H9 (cell line): Measurements from ENCODE around the gene MYMK. TPM values are rescaled to one million over a fixed set of nuclear protein-coding genes. Genes with fewer than 3 reads are reported as not detected.

Experiments used
- DNase-seq: peaks from one replicate; pipeline ENCODE4 v3.0.0-alpha.2; 2017
- H2AFZ ChIP-seq: one replicate; pipeline ENCODE4 v1.6.1; 2013; ENCODE audit warnings: mild to moderate bottlenecking, low read length, control low read depth, moderate library complexity
- H2AK5ac ChIP-seq: 2 replicates; pipeline ENCODE4 v1.6.1; 2013; ENCODE audit warnings: low read length, control low read depth, mixed read lengths; ENCODE audit not compliant: insufficient read length
- H2BK120ac ChIP-seq: one replicate; pipeline ENCODE4 v1.6.1; 2013; ENCODE audit warnings: low read depth, mild to moderate bottlenecking, low read length, control low read depth, inconsistent platforms; ENCODE audit not compliant: poor library complexity, severe bottlenecking
- H2BK12ac ChIP-seq: 2 replicates; pipeline ENCODE4 v1.6.1; 2013; ENCODE audit warnings: low read length, control low read depth, mixed read lengths, low read depth; ENCODE audit not compliant: insufficient read length
- H2BK15ac ChIP-seq: 2 replicates; pipeline ENCODE4 v1.6.1; 2013; ENCODE audit warnings: low read depth, low read length, control low read depth
- H2BK20ac ChIP-seq: one replicate; pipeline ENCODE4 v1.6.1; 2013; ENCODE audit warnings: low read depth, mild to moderate bottlenecking, low read length, control low read depth, inconsistent platforms; ENCODE audit not compliant: poor library complexity, severe bottlenecking
- H2BK5ac ChIP-seq: 2 replicates; pipeline ENCODE4 v1.6.1; 2013; ENCODE audit warnings: low read length, control low read depth, mixed read lengths; ENCODE audit not compliant: insufficient read length
- H3K14ac ChIP-seq: 2 replicates; pipeline ENCODE4 v1.6.1; 2013; ENCODE audit warnings: low read length, control low read depth; ENCODE audit not compliant: insufficient read depth
- H3K18ac ChIP-seq: 2 replicates; pipeline ENCODE4 v1.6.1; 2013; ENCODE audit warnings: low read depth, mild to moderate bottlenecking, mixed read lengths, low read length, control low read depth; ENCODE audit not compliant: insufficient read length
- H3K23ac ChIP-seq: 2 replicates; pipeline ENCODE4 v1.6.1; 2013; ENCODE audit warnings: low read length, control low read depth, mixed read lengths, low read depth; ENCODE audit not compliant: insufficient read length
- H3K23me2 ChIP-seq: 2 replicates; pipeline ENCODE4 v1.6.1; 2013; ENCODE audit warnings: low read depth, mild to moderate bottlenecking, mixed read lengths, low read length, control low read depth; ENCODE audit not compliant: insufficient read length, poor library complexity, severe bottlenecking
- H3K27ac ChIP-seq: 2 replicates; pipeline ENCODE4 v1.5.1; 2013; ENCODE audit warnings: low read length, control low read depth, mixed read lengths, low read depth; ENCODE audit not compliant: insufficient read length
- H3K27me3 ChIP-seq: 2 replicates; pipeline ENCODE4 v1.6.1; 2013; ENCODE audit warnings: low read length, control low read depth, inconsistent platforms; ENCODE audit not compliant: insufficient read depth
- H3K4ac ChIP-seq: 2 replicates; pipeline ENCODE4 v1.6.1; 2013; ENCODE audit warnings: low read depth, mild to moderate bottlenecking, control low read depth, inconsistent platforms, low read length, moderate library complexity
- H3K4me1 ChIP-seq: 2 replicates; pipeline ENCODE4 v1.6.1; 2013; ENCODE audit warnings: low read length, control low read depth, inconsistent platforms; ENCODE audit not compliant: insufficient read depth
- H3K4me2 ChIP-seq: 2 replicates; pipeline ENCODE4 v1.6.1; 2013; ENCODE audit warnings: low read length, control low read depth, mixed read lengths; ENCODE audit not compliant: insufficient read length, insufficient read depth
- H3K56ac ChIP-seq: 2 replicates; pipeline ENCODE4 v1.6.1; 2013; ENCODE audit warnings: low read depth, mild to moderate bottlenecking, mixed read lengths, low read length, control low read depth; ENCODE audit not compliant: insufficient read length
- H3K79me1 ChIP-seq: 2 replicates; pipeline ENCODE4 v1.6.1; 2013; ENCODE audit warnings: low read depth, mild to moderate bottlenecking, moderate library complexity, low read length, control low read depth, inconsistent platforms; ENCODE audit not compliant: insufficient read depth, poor library complexity, severe bottlenecking
- H3K79me2 ChIP-seq: 2 replicates; pipeline ENCODE4 v1.6.1; 2013; ENCODE audit warnings: low read length, control low read depth, inconsistent platforms; ENCODE audit not compliant: insufficient read depth
- H3K9ac ChIP-seq: 2 replicates; pipeline ENCODE4 v1.6.1; 2013; ENCODE audit warnings: low read length, control low read depth, mixed read lengths; ENCODE audit not compliant: insufficient read length; ENCODE audit errors: extremely low read depth
- H3K9me3 ChIP-seq: one replicate; pipeline ENCODE4 v1.6.1; 2013; ENCODE audit warnings: low read depth, low read length, inconsistent platforms; ENCODE audit not compliant: control insufficient read depth
- H3T11ph ChIP-seq: one replicate; pipeline ENCODE4 v1.6.1; 2013; ENCODE audit warnings: mild to moderate bottlenecking, low read length, control low read depth, inconsistent platforms
- H4K20me1 ChIP-seq: one replicate; pipeline ENCODE4 v1.6.1; 2013; ENCODE audit not compliant: control insufficient read depth, insufficient read length, insufficient read depth
- H4K5ac ChIP-seq: 2 replicates; pipeline ENCODE4 v1.6.1; 2013; ENCODE audit warnings: low read depth, mild to moderate bottlenecking, mixed read lengths, low read length, control low read depth; ENCODE audit not compliant: insufficient read length
- H4K8ac ChIP-seq: replicated peaks from 2 replicates; pipeline ENCODE4 v1.6.1; 2013; ENCODE audit warnings: low read length, control low read depth, mixed read lengths, low read depth; ENCODE audit not compliant: insufficient read length
- H4K91ac ChIP-seq: 2 replicates; pipeline ENCODE4 v1.6.1; 2013; ENCODE audit warnings: low read depth, mild to moderate bottlenecking, moderate library complexity, mixed read lengths, low read length, control low read depth; ENCODE audit not compliant: insufficient read length
- H3K27ac Mint-ChIP-seq, 3 experiments: 2 replicates in 2 of 3; 3 replicates in 1 of 3; pipeline ENCODE4 v1.8.0; 2020 to 2021; ENCODE audit warnings: mixed read lengths in 3 of 3, mild to moderate bottlenecking in 1 of 3, moderate library complexity in 1 of 3
- H3K27me3 Mint-ChIP-seq: 2 replicates; pipeline ENCODE4 v1.8.0; 2021; ENCODE audit warnings: low read depth, mild to moderate bottlenecking, moderate library complexity, mixed read lengths
- H3K36me3 Mint-ChIP-seq, 3 experiments: 2 replicates in 2 of 3; 3 replicates in 1 of 3; pipeline ENCODE4 v1.8.0; 2020 to 2021; ENCODE audit warnings: low read depth in 3 of 3, mixed read lengths in 3 of 3; ENCODE audit not compliant: insufficient read depth in 1 of 3
- H3K4me1 Mint-ChIP-seq, 2 experiments: 2 replicates each; pipeline ENCODE4 v1.8.0; 2020; ENCODE audit warnings: mixed read lengths in 2 of 2
- H3K4me3 Mint-ChIP-seq, 2 experiments: 2 replicates in 1 of 2; 3 replicates in 1 of 2; pipeline ENCODE4 v1.8.0; 2020 to 2021; ENCODE audit warnings: mild to moderate bottlenecking in 2 of 2, mixed read lengths in 2 of 2, moderate library complexity in 1 of 2
- H3K9me3 Mint-ChIP-seq, 2 experiments: 2 replicates in 1 of 2; 3 replicates in 1 of 2; pipeline ENCODE4 v1.8.0; 2020; ENCODE audit warnings: mild to moderate bottlenecking in 2 of 2, mixed read lengths in 2 of 2, moderate library complexity in 1 of 2
- WGBS: extraction: QIAGEN DNeasy Blood & Tissue Kit; methylation state at CpG from one replicate; pipeline ENCODE4 v1.1.7; 2013; ENCODE audit warnings: missing lambda C conversion rate, low lambda C conversion rate, mixed read lengths; ENCODE audit not compliant: insufficient read length; ENCODE audit errors: extremely low coverage; 5-methylcytosine and 5-hydroxymethylcytosine counted together
- total RNA-seq: library from RNA; stranded (reverse); gene quantifications from 2 replicates; pipeline ENCODE4 v1.2.1, GENCODE V29; 2021
- TF ChIP-seq, protein P1 (sequence below): fragments of 200-600 bp; sonication (generic); conservative IDR thresholded peaks from 3 replicates; pipeline ENCODE4 v1.8.0; 2021; ENCODE audit warnings: antibody characterized with exemption, mild to moderate bottlenecking

MYMK gene
- total RNA-seq, 1 experiment from 2014 or later, result not detected

DNA sequence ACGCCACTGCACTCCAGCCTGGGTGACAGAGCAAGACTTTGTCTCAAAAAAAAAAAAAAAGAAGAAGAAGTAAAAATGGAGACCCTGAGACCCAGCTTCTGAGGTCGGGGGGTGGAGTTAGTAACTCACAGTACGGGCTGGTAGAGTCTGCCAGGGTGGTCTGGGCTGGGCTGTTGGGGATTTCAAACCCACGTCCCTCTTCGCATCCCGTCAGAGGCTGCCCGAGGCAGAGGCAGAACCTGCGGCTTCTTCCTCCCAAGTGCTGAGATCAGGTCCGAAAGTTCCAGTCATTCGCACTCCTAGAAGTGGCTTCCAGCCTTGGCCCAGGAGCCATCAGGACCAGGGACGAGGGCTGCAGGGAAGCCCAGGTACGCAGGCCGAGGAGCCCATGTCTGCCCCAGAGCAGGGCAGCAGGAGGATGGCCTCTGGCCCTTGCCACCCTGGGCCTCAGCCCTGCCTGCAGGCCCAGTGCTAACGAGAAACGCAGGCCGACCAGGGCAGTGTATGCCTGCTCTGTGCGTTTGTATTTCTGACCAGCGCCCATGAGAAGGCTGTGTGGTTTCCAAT lies 36.0 kb downstream of the MYMK start:
- Histone ChIP-seq H3K4me2 (no peak overlapping the region), H3K4me1 (no peaks in the 10 kb centered on the region), H3K23me2 (no peaks in the 10 kb centered on the region), H4K20me1 (no peaks in the 10 kb centered on the region), H3K23ac (no peak overlapping the region), H2BK5ac (no peak overlapping the region), H3K14ac (no peak overlapping the region), H3K27ac (no peak overlapping the region), H2BK12ac (no peak overlapping the region), H3T11ph (no peak overlapping the region), H2AFZ (no peak overlapping the region), H4K91ac (no peak overlapping the region), H3K79me2 (no peaks in the 10 kb centered on the region), H2BK15ac (no peak overlapping the region), H3K9ac (no peak overlapping the region), H2BK120ac (no peak overlapping the region), H3K9me3 (no peaks in the 10 kb centered on the region), H3K79me1 (no peaks in the 10 kb centered on the region), H3K27me3 (no peaks in the 10 kb centered on the region), H3K18ac (no peak overlapping the region), H2AK5ac (no peak overlapping the region), H4K5ac (no peak overlapping the region), H2BK20ac (no peak overlapping the region), H4K8ac (no peak overlapping the region), H3K4ac (no peak overlapping the region), H3K56ac (no peak overlapping the region)
- DNase-seq, result no peak
- no peak overlapping the region for H3K27ac Mint-ChIP-seq
- peaks cover 3% of the 10 kb centered on the region for H3K27me3 Mint-ChIP-seq
- H3K36me3 Mint-ChIP-seq, result no peaks in the 10 kb centered on the region
- no peak overlapping the region for H3K4me3 Mint-ChIP-seq
- no peaks in the 10 kb centered on the region; a peak in 1 of 5 replicates for H3K9me3 Mint-ChIP-seq
- no CpG with 5 or more reads among the region's 18 CpGs for WGBS
- 0 out of 4 replicates have a peak, but pooled peaks cover 0 to 2% of the 10 kb centered on the region in 2 experiments for H3K4me1 Mint-ChIP-seq
- TF ChIP-seq, protein P1, sequence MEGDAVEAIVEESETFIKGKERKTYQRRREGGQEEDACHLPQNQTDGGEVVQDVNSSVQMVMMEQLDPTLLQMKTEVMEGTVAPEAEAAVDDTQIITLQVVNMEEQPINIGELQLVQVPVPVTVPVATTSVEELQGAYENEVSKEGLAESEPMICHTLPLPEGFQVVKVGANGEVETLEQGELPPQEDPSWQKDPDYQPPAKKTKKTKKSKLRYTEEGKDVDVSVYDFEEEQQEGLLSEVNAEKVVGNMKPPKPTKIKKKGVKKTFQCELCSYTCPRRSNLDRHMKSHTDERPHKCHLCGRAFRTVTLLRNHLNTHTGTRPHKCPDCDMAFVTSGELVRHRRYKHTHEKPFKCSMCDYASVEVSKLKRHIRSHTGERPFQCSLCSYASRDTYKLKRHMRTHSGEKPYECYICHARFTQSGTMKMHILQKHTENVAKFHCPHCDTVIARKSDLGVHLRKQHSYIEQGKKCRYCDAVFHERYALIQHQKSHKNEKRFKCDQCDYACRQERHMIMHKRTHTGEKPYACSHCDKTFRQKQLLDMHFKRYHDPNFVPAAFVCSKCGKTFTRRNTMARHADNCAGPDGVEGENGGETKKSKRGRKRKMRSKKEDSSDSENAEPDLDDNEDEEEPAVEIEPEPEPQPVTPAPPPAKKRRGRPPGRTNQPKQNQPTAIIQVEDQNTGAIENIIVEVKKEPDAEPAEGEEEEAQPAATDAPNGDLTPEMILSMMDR, result no peak
